Cardiac muscle cell (in vitro differentiated cells and primary cell): ENCODE measurements around the gene ZNF628. TPM values are rescaled to one million over a fixed set of nuclear protein-coding genes. Genes with fewer than 3 reads are reported as not detected.

Source experiments
- DNase-seq, 2 donors: peaks; one replicate each; pipeline versions ENCODE4 v3.0.0 to v3.0.0-alpha.2; 2010 to 2017; ENCODE audit warnings: low read depth in 1 of 2, low spot score in 1 of 2
- H3K27ac ChIP-seq: fragments of 200-600 bp; sonication (generic); 2 replicates; pipeline ENCODE4 v1.5.1; 2016
- H3K27me3 ChIP-seq: fragments of 200-600 bp; sonication (generic); 2 replicates; pipeline ENCODE4 v1.6.0; 2016; ENCODE audit warnings: control low read depth
- H3K36me3 ChIP-seq: fragments of 200-600 bp; sonication (generic); 2 replicates; pipeline ENCODE4 v1.5.1; 2016; ENCODE audit warnings: control low read depth
- H3K4me1 ChIP-seq: fragments of 200-600 bp; sonication (generic); 2 replicates; pipeline ENCODE4 v1.8.1; 2017; ENCODE audit warnings: low read depth, mild to moderate bottlenecking, mixed run types
- H3K4me3 ChIP-seq: fragments of 200-600 bp; sonication (generic); 2 replicates; pipeline ENCODE4 v1.5.1; 2016; ENCODE audit warnings: mild to moderate bottlenecking
- H3K9me3 ChIP-seq: fragments of 200-600 bp; sonication (generic); 2 replicates; pipeline ENCODE4 v1.5.1; 2017; ENCODE audit warnings: low read depth, mild to moderate bottlenecking, control low read depth
- polyA plus RNA-seq: library from polyadenylated mRNA; unstranded; fragments of >200 nt; fragmentation: Nextera tagmentation; extraction: Ambion mirVana; gene quantifications from 2 replicates; pipeline ENCODE4 v1.2.1, GENCODE V29; 2016
- total RNA-seq: library from RNA; depleted of rRNA; stranded (reverse); fragments of >200 nt; gene quantifications from 2 replicates; pipeline ENCODE4 v1.2.3, GENCODE V29; 2016
- TF ChIP-seq, protein P1 (sequence below): IDR thresholded peaks from 2 replicates; pipeline ENCODE4 v1.5.1; 2012; ENCODE audit warnings: low read depth, mild to moderate bottlenecking, low read length

ZNF628 gene
- total and polyA plus RNA-seq, 2 experiments from 2014 or later: 0.95 to 15.7 TPM

DNA sequence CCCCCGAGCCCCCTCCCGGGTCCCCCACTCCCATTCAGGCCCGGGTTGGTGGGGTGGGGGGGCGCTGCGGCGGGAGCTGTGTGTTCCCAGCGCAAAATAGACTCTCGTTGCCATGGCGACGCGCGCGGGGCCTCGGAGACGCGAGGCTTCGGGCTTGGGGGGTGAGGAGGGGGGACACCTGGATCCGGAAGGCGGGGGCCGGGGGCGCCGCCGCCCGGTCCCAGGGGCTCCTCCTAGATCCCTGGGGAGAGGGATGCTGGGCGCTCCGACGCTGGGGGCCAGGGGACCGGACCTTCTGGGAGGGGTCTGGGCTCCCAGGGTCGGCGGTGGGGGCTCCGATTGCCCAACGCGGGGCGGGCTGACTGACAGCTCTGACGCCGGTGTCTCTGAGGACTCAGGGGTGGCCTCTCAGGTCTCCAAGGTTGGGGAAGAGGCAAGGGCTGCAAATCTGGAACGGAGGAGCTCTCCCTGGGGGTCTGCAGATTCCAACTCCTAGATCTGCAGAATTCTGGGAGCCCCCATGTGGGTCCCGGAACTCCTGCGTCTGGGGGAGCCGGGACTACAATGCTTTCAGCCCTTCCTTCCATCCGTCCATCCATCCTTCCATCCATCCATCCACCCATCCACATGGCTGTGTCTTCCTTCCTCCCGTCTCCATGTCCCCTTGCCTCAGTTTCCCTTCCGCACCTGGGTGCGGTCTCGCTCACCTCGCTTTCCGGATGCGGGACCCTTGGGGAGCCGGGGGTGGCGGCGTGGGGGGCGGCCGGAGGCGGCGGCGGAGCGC, 24.3 kb upstream of the ZNF628 start:
- no peak for DNase-seq
- Histone ChIP-seq H3K27me3 (peaks cover 52% of the 10 kb centered on the region), H3K4me1 (peaks cover 11% of the 10 kb centered on the region), H3K27ac (no peak overlapping the region), H3K4me3 (peak overlapping the region; percentile 25), H3K36me3 (no peaks in the 10 kb centered on the region), H3K9me3 (no peaks in the 10 kb centered on the region)
- TF ChIP-seq, protein P1, sequence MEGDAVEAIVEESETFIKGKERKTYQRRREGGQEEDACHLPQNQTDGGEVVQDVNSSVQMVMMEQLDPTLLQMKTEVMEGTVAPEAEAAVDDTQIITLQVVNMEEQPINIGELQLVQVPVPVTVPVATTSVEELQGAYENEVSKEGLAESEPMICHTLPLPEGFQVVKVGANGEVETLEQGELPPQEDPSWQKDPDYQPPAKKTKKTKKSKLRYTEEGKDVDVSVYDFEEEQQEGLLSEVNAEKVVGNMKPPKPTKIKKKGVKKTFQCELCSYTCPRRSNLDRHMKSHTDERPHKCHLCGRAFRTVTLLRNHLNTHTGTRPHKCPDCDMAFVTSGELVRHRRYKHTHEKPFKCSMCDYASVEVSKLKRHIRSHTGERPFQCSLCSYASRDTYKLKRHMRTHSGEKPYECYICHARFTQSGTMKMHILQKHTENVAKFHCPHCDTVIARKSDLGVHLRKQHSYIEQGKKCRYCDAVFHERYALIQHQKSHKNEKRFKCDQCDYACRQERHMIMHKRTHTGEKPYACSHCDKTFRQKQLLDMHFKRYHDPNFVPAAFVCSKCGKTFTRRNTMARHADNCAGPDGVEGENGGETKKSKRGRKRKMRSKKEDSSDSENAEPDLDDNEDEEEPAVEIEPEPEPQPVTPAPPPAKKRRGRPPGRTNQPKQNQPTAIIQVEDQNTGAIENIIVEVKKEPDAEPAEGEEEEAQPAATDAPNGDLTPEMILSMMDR: no peak

DNA sequence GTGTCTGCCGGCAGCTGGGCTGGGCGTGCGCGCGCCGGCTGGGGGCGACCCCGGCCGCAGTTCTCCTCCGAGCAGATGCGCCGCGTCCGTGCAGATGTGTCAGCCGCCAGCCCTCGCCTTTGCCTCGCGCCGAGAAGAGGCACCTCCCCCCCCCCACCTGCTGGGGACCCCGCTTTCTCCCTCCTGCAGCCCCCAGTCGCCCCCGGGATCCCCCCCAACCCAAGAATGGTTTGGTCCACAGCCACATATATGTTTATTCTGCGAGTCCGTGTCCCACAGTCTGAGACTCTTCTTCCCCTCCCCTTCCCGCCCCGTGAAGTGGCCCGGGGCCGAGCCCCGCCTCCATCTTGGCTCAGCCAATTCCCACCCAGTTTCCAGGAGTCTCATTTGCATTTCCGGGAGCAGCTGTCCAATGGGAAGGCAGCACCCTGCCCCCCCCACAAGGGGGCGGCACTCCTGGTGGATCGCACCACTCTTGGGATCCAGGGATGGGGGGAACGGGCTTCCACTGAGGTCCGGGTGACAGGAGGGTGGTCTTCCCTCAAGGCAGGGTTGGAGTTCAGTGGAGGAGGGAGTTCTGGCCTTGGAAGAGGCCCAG, 23.6 kb upstream of the ZNF628 start:
- TF ChIP-seq, protein P1: no peak

DNA sequence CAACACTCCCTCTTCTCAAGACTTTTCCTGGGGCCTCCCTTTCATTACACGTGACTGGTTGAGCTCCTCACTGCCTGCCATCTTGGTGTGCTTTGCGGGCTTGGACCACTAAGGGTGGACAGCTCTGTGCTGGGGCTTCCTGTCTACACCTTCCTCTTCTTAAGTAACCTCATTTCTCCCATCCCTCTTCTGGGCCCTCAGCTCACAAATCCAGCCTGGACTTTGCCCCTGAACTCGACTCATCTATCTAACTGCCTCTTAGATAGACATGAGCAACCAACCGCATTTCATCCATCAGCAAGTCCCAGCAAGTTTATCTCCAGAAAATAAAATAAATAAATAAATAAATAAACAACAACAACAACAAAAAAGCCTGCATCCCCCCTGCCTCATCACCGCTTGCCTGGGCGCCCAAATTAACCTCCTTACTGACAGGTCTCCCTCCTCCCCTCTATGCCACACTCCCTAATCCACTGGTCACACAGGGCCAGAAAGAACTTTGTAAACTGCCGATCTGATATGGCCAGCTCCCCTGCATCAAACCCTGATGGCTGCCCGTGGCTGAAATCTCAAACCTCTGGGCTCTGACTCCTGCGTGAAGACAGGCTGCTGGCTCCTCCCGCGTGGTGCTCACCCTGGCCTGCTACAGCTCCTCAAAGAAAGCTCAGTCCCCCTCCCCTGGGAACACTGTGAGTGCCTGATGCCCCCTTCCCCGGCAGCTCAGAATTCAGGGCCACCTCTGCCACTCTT, 22.7 kb upstream of the ZNF628 start:
- H3K4me3 ChIP-seq: no peak overlapping the region
- no peaks in the 10 kb centered on the region for H3K9me3 ChIP-seq
- TF ChIP-seq, protein P1: no peak
- no peak overlapping the region for H3K27ac ChIP-seq
- H3K27me3 ChIP-seq: peaks cover 36% of the 10 kb centered on the region
- H3K4me1 ChIP-seq: peaks cover 11% of the 10 kb centered on the region
- DNase-seq: no peak
- no peaks in the 10 kb centered on the region for H3K36me3 ChIP-seq

More for the DNA sequence above, 23.6 kb upstream of the ZNF628 start:
- Histone ChIP-seq H3K27me3 (peaks cover 45% of the 10 kb centered on the region), H3K4me3 (peak overlapping the region; percentile 25), H3K27ac (no peak overlapping the region), H3K36me3 (no peaks in the 10 kb centered on the region), H3K9me3 (no peaks in the 10 kb centered on the region), H3K4me1 (peaks cover 11% of the 10 kb centered on the region)
- peak; percentile 88 to 91 for DNase-seq

DNA sequence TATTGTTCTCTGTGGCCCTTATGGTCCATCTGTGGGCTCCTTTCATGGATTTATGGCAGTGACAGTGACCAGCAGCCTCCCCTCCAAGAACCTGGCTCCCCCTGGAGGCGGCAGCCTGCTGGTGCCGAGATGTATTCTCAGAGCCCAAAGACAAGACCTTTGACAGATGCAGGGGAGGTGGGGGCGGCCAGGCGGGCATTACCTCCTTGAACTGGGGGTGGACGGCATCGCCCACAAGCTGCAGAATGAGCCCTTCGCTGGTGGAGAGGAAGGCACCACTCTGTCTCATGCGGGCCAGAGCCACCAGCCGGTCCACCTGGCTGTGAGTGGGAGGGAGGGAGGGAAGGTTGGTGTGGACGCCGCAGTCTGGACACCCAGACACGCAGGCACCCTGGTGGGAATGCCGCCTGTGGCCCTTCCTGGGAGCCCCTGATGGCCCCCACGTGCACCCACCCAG, 21.6 kb upstream of the ZNF628 start:
- Histone ChIP-seq H3K27me3 (peaks cover 25% of the 10 kb centered on the region), H3K9me3 (no peaks in the 10 kb centered on the region), H3K4me3 (no peak overlapping the region), H3K27ac (no peak overlapping the region), H3K36me3 (no peaks in the 10 kb centered on the region), H3K4me1 (peaks cover 11% of the 10 kb centered on the region)
- DNase-seq: peak; percentile 46 to 54
- TF ChIP-seq, protein P1: peak; percentile 75

DNA sequence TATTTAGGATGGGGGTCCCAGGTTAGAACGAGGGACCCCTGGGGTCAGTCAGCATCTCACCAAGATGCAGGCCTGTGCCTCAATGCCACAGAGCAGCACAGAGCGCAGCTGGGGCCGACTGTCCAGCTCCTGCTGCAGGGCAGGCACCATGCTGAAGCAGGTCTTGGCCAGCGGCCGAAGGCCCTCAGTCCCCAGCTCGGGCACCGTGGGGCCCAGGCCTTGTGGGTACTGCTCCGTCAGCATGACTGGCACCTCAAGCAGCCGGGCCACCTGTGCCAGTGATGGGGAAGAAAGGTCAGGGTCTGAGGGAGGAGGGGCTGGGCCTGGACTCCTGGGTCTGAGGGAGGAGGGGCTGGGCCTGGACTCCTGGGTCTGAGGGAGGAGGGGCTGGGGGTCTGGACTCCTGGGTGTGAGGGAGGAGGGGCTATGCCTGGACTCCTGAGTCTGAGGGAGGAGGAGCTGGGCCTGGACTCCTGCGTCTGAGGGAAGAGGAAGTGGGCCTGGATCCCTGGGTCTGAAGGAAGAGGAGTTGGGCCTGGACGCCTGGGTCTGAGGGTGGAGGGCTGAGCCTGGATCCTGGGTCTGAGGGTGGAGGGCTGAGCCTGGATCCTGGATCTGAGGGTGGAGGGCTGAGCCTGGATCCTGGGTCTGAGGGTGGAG, 20.7 kb upstream of the ZNF628 start:
- Histone ChIP-seq H3K4me3 (no peak overlapping the region), H3K4me1 (peaks cover 11% of the 10 kb centered on the region), H3K27me3 (peaks cover 19% of the 10 kb centered on the region), H3K27ac (no peak overlapping the region), H3K36me3 (no peaks in the 10 kb centered on the region), H3K9me3 (no peaks in the 10 kb centered on the region)
- TF ChIP-seq, protein P1: no peak
- no peak for DNase-seq
